Amniotic epithelial cell (primary cell): ENCODE measurements around the gene SSTR3.

ENCODE experiments used
- DNase-seq: peaks from one replicate; pipeline ENCODE4 v3.0.0-alpha.2; 2010; ENCODE audit warnings: low read depth

The SSTR3 gene

DNA sequence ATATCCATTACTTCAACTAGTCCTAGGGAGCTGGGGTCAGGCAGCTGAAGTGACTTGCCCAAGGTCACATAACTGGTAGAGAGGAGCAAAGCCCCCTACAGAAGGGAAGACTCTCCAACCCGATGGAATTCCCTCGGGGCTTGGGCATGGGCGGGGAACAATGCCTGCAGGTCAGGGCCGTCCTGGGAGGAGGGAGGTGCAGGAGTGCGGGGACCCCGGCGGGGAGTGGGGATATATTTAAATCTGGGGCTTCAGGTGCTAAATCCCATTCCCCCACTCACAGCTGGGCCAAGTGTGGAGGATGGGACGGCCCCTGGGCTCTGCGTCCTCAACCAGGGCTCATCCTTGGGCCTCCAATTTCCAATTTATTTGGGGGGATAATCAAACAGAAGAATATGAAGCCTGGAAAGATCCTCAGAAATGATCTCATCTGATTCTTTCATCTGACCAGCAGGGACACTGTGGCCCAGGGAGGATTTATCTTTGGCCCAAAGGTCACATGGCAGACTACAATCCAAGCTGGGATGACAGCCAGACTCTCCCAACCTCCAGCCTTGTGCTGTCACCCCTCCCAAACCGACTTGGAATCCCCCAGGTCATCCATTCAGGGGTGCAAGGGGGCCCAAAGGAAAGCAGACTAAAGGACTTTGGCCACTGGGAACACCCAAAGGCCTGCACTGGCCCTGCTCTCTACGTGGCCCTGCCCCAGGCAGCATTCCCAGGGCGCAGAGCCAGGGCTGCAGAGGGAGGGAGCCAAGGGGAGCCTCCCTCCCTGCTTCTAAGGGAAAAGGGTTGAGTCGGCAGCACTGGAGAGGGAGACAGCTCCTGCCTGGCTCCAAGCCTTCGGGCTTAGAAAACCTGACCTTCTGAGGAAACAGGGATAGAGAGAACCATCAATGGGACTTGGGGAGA, 15.5 kb downstream of the SSTR3 start:
- peak; percentile 79 for DNase-seq

DNA sequence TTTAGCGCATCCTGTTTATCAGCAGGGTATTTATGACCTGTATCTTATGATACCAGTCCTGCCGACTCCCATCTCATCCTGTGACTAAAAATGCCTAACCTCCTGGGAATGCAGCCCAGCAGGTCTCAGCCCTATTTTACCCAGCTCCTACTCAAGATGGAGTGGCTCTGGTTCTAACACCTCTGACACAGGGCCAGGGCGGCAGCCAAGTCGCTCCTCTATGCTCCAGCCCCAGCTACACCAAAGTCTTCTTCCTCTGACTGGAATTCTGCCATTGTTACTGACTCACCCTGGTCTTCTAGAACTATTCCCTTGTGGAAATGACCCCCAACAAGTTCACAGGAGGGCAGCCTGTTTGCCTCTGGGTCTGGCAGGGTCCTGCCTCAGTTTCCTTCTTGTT, 16.4 kb downstream of the SSTR3 start:
- DNase-seq: peak; percentile 19

DNA sequence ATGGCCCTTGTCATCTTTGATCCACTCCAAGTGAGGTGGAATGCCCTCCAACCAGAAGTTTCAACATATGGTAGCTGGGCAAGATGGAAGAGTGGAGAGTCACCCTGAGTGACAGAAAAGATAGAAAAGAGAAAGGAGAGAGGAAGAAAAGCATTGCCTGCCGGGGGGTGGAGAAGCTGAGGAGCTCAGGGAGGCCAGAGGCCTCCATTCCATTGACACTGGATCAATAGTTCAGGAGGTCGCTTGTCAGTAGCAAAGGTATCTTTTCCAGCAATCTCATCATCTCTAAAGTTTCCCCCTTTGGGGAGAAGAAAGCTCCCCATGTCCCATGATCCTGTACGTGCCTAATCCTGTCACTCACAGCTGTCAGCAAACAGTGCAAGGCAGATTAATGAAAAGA, 17.5 kb downstream of the SSTR3 start:
- DNase-seq: no peak

DNA sequence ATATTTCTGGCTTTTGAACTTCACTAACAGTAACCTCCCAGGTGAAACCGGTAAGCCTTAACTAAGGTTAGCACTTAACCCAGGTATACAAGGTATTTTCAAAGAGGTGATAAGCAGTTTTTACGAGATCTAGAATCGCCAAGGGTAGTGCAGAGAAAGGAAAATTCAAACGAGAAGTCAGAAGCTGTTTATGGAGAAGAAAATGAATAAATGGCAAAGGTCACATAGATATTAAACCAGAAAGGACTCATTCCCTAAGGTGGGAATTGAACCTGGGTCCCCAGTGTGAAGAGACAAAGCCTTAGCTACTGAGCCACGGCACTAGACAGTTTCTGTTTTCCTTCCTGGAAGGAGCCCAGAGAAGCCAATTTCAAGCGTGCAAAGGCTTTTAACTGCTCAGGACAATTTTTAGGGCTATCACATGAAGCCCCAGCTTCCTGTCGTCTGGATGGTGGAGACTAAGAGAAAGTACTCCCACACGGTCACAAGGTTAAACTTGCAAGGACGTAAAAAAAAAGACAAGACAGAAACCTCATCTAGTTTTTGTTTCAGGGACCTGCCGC, 18.6 kb downstream of the SSTR3 start:
- DNase-seq: peak; percentile 12

DNA sequence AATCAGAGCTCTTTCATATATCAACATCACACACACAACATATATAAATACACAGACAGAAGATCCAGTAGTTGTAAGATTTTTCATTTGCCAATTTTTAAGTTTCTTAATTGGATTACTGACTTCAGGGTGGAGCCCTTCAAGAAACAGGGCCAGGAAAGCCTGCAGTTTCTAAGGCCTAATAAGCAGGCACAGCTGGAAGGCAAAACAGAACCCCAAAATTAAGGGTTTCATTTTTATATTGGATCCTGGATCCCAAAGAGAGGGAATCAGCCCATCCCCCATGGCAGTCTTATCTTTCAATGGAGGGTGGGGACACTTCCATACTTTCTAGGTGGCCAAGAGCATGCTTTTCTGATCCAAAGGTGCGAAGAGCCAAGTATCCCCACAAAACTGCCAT, 19.5 kb downstream of the SSTR3 start:
- no peak for DNase-seq

DNA sequence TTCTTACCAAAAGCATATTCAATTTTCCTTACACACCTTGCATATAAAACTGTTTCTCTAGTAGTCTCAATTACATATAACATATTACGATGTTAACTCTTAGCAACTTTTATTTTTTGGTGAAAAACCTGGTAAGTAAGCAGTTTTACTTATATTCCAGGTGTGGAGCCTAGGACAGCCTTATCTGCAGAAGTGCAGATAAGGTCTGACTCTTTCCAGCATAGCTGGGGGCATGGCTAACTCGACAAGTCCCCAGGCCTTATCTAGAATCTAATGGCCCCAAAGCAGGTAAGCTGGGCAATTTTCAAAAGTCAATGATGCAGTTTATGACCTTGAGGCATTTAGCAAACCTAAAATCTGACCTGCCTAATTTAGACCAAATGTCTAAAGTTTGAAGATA, 20.1 kb downstream of the SSTR3 start:
- no peak for DNase-seq

DNA sequence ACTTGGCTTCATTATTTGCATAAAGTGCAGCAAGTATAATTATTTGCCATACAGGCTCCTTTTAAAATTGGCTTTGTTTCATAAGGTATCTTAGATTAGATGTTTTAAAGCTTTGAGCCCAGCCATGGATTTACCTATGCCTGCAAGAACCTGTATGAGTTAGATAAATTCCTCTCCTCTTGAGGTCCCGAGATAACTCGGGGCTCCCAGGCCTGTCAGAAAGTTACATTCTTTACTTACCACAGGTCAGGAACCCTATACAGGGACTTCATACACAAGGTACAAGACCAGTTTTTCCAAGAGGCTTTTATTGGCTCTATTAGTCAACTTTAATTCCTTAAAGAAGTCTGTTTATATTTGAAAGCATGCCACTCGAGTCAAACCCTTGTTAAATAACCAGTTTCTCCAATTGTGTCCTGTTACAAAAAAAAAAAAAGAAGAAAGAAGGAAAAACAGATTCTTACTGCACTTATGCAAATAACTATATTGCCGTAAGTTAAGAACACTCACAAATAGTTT, 22.0 kb downstream of the SSTR3 start:
- no peak for DNase-seq

DNA sequence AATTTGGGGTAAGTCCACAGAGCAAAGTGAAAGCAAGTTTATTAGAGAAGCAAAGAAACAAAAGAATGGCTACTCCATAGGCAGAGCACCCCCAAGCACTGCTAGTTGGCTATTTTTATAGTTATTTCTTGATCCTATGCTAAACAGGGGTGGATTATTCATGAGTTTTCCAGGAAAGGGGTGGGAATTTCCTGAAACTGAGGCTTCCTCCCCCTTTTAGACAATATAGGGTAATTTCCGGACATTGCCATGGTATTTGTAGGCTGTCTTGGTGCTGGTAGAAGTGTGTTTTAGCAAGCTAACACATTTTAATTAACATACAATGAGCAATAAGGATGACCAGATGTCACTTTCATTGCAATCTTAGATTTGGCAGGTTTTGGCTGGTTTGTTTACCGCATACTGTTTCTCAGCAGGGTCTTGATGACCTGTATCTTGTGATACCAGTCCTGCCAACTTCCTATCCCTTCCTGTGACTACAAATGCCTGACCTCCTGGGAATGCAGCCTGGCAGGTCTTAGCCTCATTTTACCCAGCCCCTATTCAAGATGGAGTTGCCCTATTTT, 23.3 kb downstream of the SSTR3 start:
- DNase-seq: no peak

DNA sequence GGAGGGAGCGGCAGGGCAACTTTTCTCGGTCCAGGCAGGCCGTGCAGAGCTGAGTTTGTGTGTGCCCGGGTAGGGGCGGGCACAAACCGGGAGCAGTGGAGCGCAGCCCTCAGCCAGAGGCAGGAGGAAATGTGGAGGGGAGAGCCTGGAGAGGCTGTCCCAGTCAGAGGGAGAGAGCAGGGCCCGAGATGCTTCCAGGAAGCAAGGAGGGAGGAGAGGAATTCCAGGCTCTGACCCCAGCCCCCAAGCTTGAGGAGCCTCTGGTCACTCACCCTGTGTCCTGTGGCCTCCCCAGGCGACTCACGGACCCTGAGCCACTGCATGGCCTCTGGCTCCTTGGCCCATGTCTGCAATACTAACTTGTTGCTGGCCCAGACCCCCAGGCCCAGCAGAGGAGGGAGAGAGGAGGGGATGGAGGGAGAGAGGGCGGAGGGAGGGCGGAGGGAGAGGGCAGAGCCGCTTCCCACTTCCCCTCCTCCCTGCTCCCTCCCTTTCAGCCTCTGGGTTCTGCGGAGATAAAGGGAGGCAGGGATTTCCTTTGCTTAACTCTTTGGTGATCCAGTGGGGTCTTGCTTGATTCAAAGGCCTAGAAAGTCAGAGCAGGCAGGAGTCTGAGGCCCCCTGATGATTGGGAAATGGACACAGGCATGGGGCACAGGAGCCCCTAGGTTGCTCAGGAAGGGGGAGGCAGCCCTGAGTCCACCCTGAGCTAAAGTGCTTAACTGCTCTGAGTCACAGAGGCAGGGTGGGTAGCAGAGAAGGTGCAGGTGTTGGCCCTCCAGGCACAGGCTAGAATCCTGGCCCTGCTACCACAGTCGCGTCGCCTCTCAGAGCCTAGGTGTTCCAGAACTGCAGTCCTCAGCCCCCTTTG, 24.2 kb downstream of the SSTR3 start, which contains the start of gene C1QTNF6:
TSS of gene C1QTNF6 (minus strand) at position 357 of the 871 bp plus-strand sequence. CDS start at position 323, 34 bp downstream.
- peak; percentile 71 for DNase-seq

DNA sequence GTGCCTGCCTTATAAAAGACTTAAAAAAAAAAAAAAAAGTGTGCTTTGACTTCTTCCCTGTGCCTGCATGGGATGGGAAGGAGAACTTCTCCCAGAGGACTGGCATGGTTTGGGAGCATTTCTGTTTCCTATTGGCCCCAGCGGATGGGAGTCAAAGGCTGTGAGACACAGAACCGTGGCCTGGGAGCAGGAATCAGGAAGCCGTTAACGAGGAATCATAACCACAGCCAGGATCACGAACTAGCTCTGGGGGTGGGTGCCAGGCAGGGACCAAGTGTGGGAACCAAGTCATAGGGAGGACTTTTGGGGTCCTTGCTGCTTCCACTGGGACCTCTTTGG, 24.8 kb downstream of the SSTR3 start:
- DNase-seq: peak; percentile 61

DNA sequence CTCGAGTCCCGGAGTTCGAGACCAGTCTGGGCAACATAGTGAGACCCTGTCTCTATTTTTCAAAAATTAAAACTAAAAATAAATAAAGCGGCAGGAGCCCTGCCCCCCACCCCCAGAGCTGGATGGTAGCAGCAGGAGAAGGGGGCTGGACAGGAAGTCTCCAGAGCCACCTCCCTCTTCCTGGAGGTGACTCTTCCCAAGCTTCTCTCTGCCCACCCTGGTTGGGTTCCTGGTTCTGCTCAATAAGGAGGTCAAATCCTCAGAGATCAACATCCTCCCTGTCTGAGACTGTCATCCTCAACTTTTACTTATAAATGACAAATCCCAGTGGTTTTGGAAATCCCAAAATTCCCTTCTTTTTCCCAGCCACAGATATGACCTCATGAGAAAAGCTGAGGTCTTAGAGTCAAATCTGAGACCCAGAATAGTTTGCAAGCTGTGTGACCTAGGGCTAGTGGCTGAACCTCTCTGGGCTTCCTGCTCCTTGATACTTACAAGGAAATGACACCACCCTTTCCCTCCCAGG, 25.2 kb downstream of the SSTR3 start:
- DNase-seq: no peak

DNA sequence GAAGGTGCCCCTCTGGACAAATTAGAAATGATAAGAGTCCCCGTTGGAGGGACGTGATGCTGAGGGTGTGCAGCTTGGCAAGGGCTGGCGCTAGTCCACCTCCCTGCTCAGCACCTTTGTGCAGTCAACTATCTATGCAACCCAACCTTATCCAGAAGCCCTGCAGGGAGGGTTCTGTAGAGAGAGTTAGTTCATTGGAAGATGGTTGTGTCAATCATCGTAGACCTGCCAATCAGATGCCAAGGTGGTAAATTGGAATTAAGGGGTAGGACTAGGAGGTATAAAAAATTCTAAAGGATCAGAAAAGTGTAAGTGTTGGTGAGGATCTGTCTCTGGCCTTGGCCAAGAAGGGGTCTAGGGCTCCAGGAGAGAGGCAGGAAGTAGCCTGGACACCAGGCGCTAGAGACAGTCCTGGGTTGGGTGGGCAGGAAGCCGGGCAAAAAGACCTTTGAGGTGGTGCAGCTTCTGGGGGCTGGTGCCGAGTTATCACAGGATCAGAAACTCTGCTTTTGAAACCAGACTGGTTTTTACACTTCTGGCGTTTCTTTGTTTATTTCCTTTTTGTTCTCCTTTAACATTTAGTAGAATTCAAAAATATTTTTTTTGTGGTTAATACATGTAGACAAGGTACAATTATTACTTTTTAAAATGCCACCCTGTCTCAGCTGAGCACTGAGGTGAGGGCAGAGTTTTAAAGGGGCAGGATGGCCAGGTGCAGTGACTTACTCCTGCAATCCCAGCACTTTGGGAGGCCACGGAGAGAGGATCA, 25.9 kb downstream of the SSTR3 start:
- DNase-seq: peak; percentile 93

DNA sequence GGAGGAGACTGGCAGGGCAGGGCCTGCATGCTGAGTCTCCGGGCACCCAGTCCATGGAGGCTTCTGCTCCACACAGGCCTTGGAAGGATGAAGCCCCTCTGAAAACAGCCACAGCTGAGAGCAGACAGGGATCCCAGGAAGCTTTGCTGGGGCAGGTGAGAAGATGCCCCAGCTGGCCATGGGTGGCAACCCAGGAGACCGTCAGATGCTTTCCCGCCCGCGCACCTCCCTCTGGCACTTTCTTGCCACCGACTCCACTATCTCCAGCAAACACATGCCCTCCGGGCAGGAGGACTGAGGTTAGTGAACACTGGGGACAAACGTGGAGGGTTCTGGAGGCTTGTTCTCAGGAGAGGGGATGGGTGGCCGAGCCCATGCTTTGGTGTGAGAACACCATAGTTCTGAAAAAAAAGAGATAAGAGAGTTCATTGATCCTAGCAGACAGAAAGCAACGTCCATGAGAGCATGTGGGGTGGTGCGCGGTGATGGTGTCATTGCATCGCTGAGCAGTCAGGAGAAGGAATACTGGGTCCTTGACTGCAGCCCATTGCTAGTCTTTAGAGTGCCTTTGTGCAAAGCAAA, 26.5 kb downstream of the SSTR3 start:
- no peak for DNase-seq

DNA sequence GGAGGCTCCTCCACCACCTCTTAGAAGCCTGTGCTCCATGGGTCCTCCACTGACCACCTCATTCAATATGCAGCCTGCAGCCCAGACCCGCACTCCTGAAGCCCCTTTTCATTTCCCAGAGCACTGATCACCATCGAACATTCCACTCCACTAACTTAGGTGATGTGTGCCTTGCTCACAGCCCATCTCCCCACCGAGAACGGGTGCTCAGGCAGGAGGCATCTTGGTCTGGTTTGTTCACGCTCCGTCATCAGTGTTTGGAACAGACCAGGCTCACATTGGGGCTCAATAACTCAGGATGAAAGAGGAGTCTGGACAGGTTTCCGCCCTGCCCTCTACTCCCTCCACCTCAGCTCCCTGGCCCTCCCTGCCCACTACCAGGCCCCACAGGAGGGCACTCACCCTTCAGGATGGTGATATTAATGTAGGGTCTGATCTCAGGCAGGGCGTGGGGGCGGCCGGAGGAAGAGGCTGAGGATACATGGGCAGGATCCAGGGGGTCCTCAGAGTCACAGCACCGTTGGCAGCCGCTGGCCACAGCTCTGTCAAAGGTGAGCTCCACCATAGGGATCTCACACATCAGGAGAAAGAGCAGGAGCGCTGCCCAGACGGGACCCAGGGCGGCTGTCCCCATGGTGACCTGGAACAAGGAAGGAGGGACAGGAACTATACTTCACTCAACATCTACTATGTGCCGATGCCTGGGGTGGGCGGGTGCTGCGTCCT, 27.3 kb downstream of the SSTR3 start:
- DNase-seq: no peak

DNA sequence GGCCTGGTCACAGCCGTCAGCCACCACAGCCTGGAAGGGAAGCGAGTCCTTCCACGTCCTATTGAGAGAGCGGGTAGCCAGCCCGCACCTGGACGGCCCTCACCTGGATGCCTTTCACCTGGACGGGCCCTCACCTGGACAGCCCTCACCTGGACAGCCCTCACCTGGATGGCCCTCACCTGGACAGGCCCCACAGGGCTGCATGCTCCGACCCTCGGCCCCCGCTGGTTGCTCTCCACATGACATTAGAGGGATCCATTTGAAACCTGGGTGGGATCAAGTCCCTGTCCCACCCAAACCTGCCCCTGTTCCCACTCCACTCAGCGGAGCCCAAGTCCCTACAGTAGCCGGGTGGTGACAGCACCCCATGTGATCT, 27.9 kb downstream of the SSTR3 start:
- DNase-seq: no peak

DNA sequence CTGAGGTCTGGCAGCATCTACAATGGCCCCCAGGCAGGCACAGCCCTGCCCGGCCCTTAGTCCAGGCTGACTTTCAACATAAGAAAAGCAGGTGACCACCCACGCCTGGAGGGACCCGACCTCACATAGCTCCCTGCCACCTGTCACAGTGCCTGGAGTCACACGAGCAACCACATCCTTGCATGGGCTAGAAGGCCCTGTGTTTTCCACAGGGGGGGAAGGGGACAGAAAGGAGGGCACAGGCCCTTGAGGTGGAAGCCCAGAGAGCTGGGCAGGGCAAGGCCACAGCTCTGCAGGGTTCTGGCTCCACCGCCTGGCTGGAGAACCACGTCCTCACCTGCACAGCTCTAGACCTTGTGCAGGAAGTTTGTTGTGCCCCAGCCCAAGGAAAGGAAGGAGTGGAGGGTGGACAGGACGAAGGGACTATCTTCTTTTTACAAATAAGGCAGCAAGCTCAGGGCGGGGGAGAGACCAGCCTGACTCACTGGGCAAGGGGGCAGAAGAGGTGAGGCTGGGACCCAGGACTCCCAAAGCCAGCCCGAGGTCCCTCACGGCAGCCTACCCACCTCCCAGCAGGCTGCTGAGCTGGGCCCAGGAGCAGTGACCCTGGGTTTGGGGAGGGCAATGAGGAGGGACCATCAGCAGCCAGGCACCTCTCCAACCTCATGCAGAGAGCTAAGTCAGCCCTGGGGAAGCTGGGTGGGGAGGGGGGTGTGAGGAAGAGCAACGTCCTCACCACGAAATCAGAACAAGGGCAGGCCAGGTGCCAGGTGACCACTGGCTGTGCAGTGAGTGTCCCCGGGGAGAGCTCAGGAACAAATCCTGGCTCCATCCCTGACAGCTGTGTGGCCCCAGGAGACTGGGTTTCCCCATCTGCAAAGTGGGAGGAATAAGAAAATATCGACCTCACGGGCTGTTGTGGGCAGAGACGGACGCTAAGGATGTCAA, 28.6 kb downstream of the SSTR3 start:
- no peak for DNase-seq

DNA sequence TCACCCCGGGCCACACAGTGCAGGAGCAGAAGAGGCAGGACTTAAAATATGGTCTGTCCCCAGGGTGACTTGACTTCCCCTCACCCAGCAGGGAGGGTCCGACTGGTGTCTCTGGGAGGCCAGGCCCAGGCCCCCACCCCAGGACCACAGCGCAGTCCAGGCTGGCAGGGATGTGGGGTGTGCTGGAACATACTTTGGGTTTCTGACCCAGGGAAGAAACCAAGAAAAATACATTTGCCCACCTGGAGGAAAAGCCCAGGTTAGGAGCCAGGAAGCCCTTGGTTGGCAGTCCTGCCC, 29.4 kb downstream of the SSTR3 start:
- DNase-seq: no peak

DNA sequence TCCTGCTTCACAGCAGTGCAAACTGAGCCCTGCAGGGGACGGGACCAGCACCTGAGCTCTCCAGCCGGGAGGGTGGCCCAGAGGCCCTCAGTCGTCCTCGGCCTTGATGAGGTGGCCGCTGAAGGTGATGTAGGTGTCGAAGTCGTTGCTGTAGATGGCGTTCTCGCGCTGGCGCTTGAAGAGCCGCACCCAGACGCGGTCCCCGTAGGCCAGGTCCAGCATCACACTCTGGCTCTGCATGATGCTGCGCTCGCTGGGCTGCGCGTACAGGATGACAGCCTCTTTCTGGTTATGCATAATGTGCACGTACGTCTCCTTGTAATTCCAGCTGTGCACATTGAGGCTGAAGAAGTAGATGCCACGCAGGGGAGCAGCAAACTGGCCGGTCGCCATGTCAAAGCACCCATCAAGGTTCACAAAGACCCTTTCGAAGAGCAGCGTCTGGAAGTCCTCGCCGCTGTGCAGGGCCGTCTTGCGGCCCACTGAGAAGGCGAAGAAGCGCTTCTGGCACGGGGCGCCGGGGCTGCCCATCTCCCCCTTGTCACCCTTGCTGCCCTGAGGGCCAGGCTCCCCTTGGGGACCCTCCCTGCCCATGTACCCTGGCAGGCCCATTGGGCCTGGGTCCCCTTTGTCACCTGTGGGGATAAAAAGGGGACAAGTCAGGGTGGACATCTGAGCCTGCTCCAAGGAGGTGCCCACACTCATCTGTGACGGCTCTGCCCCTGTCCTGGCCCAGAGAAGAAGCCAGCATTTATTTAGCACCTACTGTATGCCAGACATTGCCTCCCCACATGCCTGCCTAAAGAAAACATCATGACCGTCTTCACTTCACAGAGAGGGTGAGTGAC, 30.0 kb downstream of the SSTR3 start:
- no peak for DNase-seq
